ENCODE results near the gene SRRM4. TPM values are rescaled to one million over a fixed set of nuclear protein-coding genes. Genes with fewer than 3 reads are reported as not detected.
A peak's percentile ranks its signal among the peaks of the same experiment; 100 is the strongest.

The SRRM4 gene
- total RNA-seq, 1 donor from 2014 or later = 0.19 TPM

DNA sequence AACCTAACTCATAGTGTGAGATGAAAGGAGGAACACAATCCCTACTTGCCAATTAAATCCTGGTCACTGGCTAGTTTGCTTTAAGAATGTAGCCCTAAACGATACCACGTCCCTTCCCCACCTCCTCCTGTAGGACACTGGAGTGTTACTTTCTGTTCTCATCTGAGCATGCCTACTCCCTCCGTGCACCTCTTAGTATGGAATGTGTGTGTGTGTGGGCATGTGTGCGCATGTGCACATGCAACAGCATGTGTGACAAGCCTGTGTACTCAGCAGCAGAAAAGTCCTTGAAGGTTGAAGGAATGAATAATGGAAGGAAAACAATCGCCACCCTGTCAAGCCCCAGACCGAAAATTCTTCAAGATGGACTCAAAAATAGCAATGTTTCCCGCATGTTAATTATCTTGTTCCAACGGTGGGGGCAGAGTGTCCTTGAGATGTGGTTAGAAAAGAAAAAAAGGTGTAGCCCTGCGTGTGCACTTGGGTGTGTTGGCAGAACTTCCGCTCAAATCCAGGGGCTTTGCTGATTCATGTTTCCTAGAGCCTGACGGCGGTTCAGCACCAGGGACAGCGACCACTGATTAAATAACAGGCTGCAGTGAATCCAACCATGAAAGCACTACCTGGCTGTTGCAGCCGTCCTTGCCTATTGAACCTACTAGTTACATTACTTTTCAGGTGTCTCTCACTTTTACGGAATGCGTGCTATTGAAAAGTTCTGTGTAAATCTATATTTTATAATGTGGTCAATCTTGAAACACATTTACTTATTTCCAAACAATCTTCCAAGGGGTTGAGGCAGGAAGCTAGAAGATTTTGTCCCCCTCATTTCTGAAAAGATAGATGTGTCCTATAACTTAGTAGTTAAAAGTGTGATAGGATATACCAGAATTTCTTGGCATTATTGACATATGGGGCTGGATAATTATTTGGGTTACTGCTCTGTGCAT is 79.8 kb downstream of the SRRM4 start:
- Histone ChIP-seq H3K4me3 (no peak overlapping the region), H3K27me3 (ENCODE audit: low read depth) (peaks cover 22% of the 10 kb centered on the region), H3K36me3 (no peaks in the 10 kb centered on the region), H3K4me1 (no peaks in the 10 kb centered on the region), H3K9me3 (replicated peaks) (no peaks in the 10 kb centered on the region), H3K27ac (replicated peaks) (no peak overlapping the region)
- DNase-seq = peak; percentile 64
- intact Hi-C loops (cut with micrococcal nuclease) = no loop called here
- no peak for TF ChIP-seq CTCF (IDR thresholded peaks at IDR 0.05; ENCODE audit: borderline replicate concordance)

DNA sequence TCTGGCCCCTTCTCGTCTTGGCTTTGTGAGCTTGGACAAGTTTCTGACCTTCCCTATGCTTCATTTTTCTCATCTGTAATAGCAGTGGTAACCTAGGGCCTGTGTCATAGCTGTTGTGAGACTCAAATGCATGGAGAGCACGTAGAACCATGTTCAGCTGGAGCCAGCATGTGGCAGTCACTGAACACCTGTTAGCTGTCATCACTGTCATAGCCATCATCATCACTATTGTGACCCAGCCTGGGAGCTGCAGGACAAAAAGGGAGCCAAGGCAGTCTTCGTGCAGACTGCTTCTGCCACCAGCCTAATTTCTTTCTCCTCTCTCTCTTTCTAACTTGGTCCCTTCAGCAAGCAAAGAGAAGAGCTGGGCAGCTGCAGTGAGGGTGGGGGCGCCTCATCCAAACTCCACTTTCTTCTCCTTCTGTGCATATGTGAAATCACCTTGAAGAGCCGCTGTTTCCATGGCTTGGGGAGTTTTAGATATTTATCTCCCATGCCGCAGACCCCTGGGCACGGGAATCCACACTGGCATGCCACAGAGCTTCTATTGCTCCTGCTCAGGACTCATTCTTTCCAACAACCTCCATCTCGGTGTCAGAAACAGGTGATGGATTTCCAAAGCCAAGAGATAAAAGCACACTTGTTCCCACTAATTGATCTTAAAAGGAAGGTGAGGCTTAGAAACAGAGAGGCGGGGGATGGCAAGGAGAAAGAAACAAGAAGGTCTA is 87.0 kb downstream of the SRRM4 start:
- no peaks in the 10 kb centered on the region for H3K9me3 ChIP-seq (replicated peaks)
- TF ChIP-seq CTCF (IDR thresholded peaks at IDR 0.05; ENCODE audit: borderline replicate concordance) = no peak
- DNase-seq = peak; percentile 25
- intact Hi-C loops (cut with micrococcal nuclease) = no loop called here
- peaks cover 12% of the 10 kb centered on the region for H3K27me3 ChIP-seq (ENCODE audit: low read depth)
- no peaks in the 10 kb centered on the region for H3K36me3 ChIP-seq
- H3K4me1 ChIP-seq = peaks cover 9% of the 10 kb centered on the region
- no peak overlapping the region for H3K4me3 ChIP-seq
- H3K27ac ChIP-seq (replicated peaks) = peak overlapping the region; percentile 33

DNA sequence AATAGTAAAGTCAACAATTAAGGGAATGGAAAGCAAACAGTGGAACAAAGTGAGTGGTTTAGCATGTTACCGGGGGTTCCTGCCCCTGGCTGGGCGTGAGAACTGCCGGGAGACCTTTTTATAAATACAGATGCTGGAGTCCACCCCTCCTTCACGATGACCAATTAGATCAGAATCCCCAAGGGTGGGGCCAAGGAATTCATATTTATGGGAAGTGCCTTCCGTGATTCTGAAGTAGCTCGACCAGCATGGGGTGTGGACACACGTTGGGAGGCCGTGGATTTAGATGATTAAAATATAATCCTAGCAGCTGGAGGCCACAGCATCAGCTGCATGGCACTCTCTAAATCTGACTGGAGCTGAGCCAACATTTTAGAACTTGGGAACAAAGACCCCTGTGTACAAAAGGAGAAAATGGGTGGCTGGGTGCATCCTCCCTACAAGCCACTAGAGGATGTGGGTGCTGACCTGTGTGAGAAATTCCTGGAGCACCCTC is 87.9 kb downstream of the SRRM4 start:
- TF ChIP-seq CTCF (IDR thresholded peaks at IDR 0.05; ENCODE audit: borderline replicate concordance) = no peak
- Histone ChIP-seq H3K36me3 (no peaks in the 10 kb centered on the region), H3K4me1 (peaks cover 9% of the 10 kb centered on the region), H3K9me3 (replicated peaks) (no peaks in the 10 kb centered on the region), H3K27me3 (ENCODE audit: low read depth) (peaks cover 14% of the 10 kb centered on the region), H3K27ac (replicated peaks) (no peak overlapping the region), H3K4me3 (no peak overlapping the region)
- DNase-seq = no peak
- intact Hi-C loops (cut with micrococcal nuclease) = no loop called here

DNA sequence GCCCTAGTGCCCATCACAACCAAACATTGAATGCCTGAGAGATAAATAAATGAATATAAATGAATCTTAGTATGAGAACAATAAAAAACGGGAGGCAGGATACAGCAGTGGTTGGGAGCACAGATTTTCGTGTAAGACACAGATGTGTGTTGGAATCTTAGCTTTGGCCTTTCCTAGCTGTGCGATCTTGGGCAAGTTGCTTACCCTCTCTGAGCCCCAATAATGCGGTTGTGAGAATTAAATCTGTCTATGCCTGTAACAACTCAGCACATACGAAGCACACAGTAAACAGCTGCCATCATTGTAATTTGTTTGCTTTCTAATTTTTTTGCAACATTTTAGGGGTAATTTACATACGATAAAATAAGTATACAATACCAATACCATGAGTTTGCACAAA is 89.8 kb downstream of the SRRM4 start:
- H3K27ac ChIP-seq (replicated peaks) = no peak overlapping the region

More for the DNA sequence above, 89.8 kb downstream of the SRRM4 start:
- no peaks in the 10 kb centered on the region for H3K36me3 ChIP-seq
- no peak for DNase-seq
- H3K27me3 ChIP-seq (ENCODE audit: low read depth) = peaks cover 21% of the 10 kb centered on the region
- TF ChIP-seq CTCF (IDR thresholded peaks at IDR 0.05; ENCODE audit: borderline replicate concordance) = no peak
- intact Hi-C loops (cut with micrococcal nuclease) = no loop called here
- no peak overlapping the region for H3K4me3 ChIP-seq
- peaks cover 9% of the 10 kb centered on the region for H3K4me1 ChIP-seq
- no peaks in the 10 kb centered on the region for H3K9me3 ChIP-seq (replicated peaks)
